Glomerular endothelial cell (primary cell): Measurements from ENCODE around the gene WT1. TPM values are rescaled to one million over a fixed set of nuclear protein-coding genes. Genes with fewer than 3 reads are reported as not detected.

ENCODE experiments used
- DNase-seq: peaks from one replicate; pipeline ENCODE4 v3.0.0-alpha.2; 2011; ENCODE audit warnings: low read depth, low spot score; ENCODE audit errors: extremely low read depth
- total RNA-seq: library from RNA; depleted of rRNA; stranded (reverse); fragments of >200 nt; gene quantifications from 2 replicates; pipeline ENCODE4 v1.2.3, GENCODE V29; 2015

The WT1 gene
- total RNA-seq, 1 donor from 2014 or later: 1.4 TPM

DNA sequence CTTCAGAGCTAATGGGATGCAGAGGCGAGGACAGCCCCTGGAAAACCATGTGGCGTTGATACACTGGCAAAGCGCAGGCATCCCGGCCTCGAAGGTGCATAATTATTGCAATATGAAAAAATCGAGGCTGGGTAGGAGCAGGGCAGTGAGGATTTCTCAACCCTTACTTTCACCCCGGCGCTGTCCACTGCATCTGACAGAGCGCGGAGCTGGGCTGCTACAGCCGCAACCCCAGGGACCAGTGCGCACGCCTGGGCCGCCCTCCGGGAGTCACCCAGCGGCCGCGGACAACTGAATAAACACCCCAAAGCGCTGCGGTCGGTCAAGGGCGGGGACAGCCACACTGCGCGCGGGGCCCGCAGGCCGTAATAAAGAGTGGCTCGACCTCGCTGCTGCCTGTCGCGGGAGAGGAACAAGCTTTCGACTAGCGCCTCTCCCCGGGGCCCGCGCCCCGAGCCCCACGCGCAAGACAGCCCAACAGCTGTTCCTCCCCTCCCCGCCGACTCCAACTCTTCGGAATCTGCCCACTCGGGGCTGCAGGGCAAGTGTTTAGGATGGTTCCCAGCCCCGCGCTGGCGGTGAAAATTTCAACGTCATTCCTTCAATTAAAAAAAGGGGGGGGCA lies 3.6 kb upstream of the WT1 start:
- no peak for DNase-seq

- no peak for DNase-seq
Measured at GRCh38 chr11:32438346-32438865, 3.1 kb upstream of the WT1 start.

- no peak for DNase-seq
Measured at GRCh38 chr11:32437495-32438345, 2.4 kb upstream of the WT1 start.

GRCh38 chr11:32436751-32437494 lies 1.6 kb upstream of the WT1 start:
- DNase-seq: no peak

DNA sequence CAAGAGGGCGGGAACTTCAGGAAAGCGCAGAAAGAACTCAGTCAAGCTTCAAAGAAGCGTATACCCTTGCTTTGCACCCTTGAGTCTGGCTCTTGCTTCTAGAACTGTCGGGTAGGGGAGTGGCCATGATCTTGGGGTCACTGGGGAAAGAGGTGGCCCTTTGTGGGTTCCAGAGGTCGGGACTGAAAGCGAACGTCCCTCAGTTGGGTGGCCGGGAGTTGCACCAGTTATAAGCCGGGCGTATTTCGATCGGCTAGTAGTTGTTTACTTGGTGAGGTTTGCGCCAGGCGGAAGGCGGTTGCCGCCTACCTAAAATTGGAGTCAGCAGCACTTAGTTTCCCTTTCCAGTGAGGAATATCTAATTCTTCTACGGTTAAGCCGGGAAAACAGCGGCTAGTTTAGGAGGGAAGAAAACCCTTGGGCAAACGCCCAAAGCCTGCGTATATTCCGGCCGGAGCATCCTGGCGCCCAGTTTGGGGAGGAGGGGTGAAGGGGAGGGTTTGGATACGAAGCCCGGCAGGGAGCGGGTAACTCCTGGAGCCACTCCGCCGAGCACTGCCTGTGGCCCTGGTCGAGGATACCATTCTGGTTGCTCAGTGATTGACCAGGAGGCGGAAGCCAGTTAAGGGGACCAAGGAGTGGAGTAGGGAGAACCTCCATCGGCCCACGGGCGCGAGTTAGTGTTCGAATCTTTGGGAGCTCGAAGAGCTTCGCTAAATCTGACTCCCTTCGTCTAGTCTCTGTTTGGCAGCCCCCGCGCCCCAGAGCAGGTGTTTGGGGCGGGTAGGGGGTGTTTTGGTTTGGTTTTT lies 807 bp upstream of the WT1 start:
- DNase-seq: no peak

DNA sequence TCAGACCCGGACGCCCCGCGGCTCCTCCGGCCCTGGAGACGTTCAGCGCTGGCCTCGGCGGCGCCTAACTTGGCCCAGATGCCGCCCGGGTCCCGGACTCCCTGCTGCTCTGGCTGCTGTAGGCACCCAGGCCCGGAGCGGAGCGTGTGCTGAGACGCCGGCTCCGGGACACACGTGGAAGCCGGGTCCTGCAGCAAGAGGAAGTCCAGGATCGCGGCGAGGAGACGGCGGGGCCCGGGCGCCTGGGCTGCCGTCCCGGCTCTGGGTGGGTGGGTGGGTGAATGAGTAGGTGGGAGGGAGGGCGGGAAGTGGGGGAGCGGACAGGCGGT lies 223 bp downstream of the WT1 start:
- DNase-seq: no peak

DNA sequence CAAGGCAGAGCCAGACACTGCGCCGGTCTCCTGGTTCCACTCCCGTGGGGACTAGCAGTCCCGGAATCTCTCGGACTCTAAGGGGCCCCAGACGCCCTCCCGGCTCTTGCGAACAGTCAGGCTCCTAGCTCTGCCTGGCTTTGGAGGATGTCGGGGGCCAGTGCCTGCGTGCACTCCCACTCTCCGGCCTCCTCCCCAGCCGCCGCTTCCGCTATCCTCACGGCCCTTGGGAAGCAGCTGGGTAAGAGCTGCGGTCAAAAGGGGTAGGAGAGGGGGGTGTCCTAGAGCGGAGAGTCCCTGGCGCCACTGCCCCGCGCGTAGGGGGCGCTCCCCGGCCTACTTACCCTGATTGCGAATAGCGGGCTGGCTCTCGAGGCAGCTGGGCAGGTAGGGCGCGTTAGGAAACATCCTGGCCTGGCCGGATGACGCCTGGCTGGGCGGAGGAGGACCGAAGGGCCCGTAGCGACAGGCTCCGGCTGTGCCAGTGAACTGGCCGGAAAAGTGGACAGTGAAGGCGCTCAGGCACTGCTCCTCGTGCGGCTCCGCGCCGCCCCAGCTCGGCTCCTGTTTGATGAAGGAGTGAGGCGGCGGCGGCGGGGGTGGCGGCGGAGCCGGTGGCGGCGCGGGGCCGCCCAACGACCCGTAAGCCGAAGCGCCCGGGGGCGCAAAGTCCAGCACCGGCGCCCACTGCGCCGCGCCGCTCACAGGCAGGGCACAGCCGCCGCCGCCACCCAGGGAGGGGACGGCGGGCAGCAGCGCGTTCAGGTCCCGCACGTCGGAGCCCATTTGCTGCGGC lies 785 bp downstream of the WT1 start:
- no peak for DNase-seq

DNA sequence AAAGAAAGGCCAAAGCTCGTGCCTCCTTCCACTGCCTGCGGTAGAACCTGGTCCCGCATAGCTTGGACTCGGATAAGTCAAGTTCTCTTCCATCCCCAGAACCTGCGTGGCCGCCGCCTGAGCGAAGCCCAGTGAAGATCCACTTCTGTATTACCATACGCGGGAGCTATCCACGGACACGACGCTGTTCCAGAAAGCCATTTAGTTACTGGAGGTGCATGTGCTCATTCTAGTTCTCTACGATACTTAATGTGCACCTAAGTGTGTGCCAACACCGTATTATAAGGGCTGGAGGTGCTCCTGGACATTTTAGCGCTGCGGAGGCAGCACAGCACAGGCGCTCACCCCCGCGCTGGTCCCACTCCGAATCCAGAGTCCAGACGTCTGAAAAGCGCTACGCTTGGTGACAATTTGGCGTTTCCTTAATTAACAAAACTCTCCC lies 1.4 kb downstream of the WT1 start:
- no peak for DNase-seq

- no peak for DNase-seq
Measured at GRCh38 chr11:32433101-32433913, 2.0 kb downstream of the WT1 start.

DNA sequence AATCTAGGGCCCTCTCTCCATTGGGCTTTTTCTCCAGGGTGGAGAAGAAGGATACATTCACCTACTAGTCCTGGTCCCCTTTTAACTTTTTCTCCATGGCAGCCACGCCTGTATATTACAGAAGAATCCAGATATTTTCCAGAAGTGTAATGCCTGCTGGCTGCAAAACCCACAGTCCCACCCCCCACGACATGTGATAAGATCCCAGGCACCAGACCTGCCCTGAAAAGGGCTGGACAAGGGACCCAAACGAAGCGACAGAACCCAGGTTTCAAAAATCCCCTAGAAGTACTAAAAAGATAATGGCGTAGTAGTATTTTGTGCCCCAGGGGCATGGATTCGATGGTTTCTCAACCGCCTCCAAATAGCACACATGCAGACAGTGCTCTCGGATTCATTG lies 2.8 kb downstream of the WT1 start:
- DNase-seq: no peak

GRCh38 chr11:32430568-32431381 lies 4.6 kb downstream of the WT1 start:
- no peak for DNase-seq

DNA sequence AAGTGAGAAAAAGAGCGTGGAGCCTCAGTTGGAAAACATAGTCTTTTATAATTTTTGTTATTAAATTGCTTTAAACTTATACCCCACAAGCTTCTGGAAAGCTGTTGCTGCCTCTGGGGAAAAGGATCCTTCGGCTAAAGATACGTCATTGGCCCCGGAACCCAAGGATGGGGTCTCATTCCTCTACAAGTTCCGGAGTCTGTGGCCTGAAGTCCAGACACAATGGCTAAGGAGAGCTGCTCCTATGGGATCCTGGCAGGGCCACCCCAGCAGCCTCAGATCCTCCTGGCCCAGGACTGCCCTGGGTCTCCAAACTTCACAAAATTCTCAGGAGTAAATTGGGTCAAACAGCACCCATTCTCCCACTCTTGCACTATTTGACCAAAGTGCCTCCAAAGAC lies 5.9 kb downstream of the WT1 start:
- no peak for DNase-seq

DNA sequence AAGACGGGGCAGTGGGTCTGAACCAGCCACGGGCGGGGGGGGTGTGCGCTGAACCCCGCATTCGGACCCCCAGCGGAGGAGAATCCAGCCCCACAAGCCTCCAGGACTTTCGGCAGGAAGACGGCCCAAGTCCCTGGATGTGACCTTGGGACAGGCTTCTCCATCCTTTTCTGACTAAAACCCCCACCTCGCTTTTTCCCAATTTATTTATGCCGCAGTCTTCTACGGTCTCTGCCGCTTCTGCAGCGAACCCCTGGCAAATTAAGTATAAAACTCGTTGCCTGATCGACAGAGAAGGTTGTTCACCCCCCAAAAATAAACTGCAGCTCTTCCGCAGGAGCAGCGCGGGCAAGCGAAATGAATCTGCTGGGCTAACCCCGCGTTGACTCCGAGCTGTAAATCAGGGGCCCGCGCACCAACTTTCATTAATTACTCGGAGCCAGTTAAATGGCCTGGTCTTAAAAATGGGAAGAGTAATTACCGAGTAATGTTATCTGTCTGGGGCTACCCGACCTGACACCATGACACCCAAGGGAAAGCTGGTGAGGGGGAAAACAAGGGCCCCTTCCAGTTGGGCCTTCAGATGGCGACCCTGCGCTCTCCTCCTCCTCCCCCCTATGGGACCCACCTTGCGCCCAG lies 6.6 kb downstream of the WT1 start:
- no peak for DNase-seq

GRCh38 chr11:32427935-32428664 lies 7.2 kb downstream of the WT1 start:
- DNase-seq: no peak

DNA sequence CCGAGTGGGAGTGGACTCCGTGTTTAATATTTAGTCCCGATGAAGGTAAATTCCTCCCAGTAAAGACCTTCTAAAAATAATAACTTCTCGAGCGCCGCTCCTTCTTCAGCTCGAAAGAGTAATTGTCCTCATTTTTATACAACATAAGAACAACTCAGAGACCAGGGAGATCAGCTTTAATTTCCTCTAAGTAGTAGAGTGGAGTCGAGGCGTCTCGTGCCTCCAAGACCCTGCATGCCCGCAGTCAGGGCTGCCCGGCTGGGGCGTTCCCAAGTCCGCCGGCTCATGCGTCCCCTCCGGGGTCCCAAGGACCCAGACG lies 7.8 kb downstream of the WT1 start:
- no peak for DNase-seq

GRCh38 chr11:32426819-32427615 lies 8.3 kb downstream of the WT1 start:
- no peak for DNase-seq
